ENCODE results near the gene CRIP2.

Gene CRIP2

GRCh38 chr14:105444859-105445258 is 29.8 kb upstream of the CRIP2 start:
- DNase-seq (ENCODE audit: low read depth in 2 of 2): no peak

GRCh38 chr14:105445290-105445689 is 29.3 kb upstream of the CRIP2 start:
- no peak for DNase-seq (ENCODE audit: low read depth in 2 of 2)

- no peak for DNase-seq (ENCODE audit: low read depth in 2 of 2)
Observed at GRCh38 chr14:105445901-105446845, 28.4 kb upstream of the CRIP2 start.

DNA sequence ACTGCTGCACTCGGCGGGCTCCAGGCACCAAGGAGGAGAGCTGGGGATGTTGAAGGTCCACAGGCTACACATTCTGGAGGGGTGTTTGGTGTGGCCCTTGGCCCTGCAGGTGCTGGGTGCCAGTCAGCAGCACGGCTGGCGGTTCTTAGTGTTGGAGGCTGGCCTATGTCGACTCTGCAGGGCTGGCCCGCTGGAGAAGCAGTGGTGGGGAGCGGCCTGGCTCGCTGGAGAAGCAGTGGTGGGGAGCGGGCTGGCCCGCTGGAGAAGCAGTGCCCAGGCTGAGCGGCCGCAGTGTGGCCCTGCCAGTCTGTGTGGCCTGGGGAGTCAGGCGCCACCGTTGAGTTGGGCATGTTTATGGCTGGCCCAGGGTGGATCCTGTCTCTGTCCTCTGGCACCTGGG is 27.6 kb upstream of the CRIP2 start:
- no peak for DNase-seq (ENCODE audit: low read depth in 2 of 2)

DNA sequence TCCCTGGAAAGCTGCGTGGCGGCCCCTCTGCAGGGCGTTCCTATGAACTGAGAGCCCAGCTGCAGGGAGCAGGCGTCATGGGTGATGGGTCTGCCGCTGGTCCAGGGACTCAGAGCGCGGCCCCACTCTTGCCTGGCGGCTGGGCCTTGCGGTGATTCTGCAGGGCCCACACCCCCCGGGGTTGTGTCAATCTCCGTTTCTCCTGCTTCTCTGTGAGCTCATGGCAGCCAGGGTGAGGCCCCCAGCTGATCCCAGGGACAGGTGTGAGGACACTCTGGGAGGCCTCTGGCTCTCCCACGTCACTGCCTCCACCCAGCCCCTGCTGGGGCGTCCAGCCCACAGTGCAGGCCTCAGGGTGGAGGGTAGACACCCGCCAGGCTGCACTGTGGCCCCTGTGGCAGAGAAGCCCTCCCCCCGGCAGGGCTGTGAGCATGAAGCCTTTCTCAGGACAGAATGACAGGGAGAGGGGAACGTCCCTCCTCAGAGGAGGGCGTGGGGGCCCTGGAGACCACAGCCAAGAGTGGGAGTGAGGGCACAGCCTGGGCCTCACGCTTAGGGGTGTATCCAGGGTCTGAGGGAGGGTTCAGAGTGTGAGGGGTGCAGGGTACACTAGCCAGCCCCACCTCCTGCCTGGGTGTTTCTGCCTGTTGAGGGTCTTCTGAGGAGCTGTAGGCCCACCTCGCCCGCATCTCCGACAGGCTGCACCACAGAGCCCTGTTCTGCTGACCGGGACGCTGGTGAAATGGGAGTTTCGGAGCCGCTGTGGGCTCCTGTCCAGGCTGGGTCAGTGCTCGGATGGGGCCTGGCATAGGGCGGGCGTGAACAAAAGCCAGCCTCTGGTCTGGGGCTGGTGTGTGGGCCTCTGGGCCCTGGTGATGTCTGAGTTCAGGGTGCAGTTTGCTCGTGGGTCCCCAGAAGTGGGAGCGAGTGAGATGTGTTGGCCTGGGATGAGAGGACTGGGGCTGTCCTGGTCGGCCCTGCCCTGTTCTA is 26.7 kb upstream of the CRIP2 start:
- no peak for DNase-seq (ENCODE audit: low read depth in 2 of 2)

DNA sequence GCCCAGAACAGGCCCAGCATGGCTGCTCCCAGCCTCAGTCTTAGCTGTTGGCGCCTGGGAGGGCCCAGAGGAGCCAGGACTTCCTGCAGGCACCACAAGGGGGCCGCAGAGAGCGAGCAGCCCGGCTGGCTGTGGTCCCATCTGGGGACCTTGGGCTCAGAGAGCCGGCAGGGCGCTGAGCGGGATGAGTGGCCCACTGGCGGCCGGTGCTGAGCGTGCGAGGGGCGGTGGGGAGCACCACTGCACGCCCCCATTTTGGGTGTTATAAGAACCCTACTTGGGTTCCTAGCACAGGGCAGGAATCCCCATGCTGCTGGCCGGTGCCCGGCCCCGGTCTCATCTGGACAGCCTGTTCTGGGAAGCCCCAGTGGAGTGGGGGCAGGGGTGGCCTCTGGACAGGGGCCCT is 25.9 kb upstream of the CRIP2 start:
- peak; percentile 34 to 49 for DNase-seq (ENCODE audit: low read depth in 2 of 2)

DNA sequence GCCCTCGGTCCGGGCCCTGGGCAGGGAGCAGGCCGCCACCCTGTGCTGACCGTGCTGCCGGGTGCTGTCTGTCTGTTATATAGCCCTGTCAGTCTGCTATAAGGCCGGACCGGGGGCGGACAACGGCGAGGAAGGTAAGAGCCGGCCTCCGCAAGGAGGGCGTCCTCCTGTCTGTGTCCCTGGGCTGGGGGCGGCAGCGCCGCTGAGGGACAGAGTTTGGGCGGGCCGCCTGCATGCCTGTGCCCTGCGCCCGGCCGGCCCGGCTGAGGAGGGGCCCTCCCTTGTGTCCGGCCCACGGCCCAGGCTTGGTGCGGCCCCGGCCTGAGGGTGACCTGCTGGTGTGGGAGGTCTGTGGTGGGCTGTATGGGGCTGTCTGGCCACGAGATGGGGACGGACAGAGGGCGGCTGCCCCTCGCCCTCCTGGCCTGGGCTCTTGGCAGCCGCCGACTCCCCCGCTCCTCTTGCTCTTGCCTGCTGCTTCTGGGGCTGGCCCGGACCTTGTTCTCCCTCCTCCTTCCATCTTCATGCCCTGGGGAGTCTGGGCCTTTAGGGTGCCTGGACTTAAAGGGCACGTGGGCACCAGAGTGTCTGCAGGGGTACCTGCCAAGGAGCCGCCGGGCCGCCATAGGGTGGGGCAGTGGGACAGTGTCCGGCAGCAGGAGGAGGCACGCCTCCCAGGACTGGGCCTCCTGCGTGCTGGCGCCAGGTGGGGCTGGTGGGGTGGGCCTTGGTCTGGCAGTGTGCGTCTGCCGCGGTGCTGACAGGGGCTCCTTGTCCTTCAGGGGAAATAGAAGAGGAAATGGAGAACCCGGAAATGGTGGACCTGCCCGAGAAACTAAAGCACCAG is 25.1 kb upstream of the CRIP2 start:
- no peak for DNase-seq (ENCODE audit: low read depth in 2 of 2)

DNA sequence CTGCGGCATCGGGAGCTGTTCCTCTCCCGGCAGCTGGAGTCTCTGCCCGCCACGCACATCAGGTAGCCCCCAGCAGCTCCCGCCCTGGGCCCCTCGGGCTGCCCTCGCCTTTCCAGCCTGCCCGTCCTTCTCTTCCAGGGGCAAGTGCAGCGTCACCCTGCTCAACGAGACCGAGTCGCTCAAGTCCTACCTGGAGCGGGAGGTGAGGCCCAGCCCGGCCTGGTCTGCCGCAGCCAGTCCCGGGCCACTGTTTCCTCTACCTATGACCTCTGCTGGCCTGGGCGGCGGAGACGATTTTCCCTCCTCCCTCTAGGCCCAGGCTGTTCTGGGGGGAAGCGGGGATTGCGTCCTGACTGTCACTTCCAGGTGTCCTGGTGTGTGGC is 24.5 kb upstream of the CRIP2 start:
- no peak for DNase-seq (ENCODE audit: low read depth in 2 of 2)

GRCh38 chr14:105450864-105451720 is 23.5 kb upstream of the CRIP2 start:
- no peak for DNase-seq (ENCODE audit: low read depth in 2 of 2)

GRCh38 chr14:105452963-105453362 is 21.7 kb upstream of the CRIP2 start:
- no peak for DNase-seq (ENCODE audit: low read depth in 2 of 2)

DNA sequence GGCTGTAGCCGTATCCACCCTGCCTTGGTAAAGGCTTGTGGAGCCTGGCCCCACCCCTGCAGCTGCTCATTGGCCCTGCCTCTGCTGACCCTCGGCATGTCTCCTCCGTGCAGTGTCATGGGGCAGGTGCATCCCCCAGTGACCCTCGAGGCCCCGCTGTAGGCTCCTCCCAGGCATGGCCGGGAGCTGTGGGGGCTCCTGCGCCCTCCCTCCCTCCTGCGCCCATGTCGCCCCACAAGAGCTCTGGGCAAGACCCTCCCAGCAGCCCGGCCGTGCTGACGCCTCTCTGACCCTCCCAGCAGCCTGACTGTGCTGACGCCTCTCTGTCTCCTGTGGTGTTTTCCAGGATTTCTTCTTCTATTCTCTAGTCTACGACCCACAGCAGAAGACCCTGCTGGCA is 20.8 kb upstream of the CRIP2 start:
- no peak for DNase-seq (ENCODE audit: low read depth in 2 of 2)

DNA sequence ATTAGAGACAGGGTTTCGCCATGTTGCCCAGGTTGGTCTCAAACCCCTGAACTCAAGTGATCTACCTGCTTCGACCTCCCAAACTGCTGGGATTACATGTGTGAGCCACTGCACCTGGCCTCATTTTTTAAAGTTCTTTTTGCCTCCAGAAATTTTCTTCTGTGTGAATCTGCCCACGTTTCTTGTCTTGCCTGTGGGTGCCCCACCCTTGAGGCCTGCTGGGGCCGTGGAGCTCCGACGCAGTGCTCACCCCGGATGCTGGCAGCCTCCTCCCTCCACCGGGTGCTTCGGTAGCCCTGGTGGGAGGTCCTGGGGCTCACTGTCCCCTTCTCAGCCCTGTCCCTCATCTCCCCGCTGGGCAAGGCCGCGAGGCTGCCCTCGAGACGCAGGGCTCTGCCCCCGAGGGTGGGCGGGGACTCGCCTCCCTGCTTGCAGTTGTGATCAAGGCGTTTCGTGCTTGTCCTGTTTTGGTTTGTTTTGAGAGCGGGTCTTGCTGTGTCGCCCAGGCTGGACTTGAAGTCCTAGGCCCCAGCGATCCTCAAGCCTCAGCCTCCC is 19.5 kb upstream of the CRIP2 start:
- DNase-seq (ENCODE audit: low read depth in 2 of 2): no peak

GRCh38 chr14:105455766-105456660 is 18.6 kb upstream of the CRIP2 start:
- no peak for DNase-seq (ENCODE audit: low read depth in 2 of 2)

GRCh38 chr14:105456736-105457617 is 17.6 kb upstream of the CRIP2 start:
- DNase-seq (ENCODE audit: low read depth in 2 of 2): no peak

GRCh38 chr14:105458010-105458409 is 16.6 kb upstream of the CRIP2 start:
- DNase-seq (ENCODE audit: low read depth in 2 of 2): no peak

DNA sequence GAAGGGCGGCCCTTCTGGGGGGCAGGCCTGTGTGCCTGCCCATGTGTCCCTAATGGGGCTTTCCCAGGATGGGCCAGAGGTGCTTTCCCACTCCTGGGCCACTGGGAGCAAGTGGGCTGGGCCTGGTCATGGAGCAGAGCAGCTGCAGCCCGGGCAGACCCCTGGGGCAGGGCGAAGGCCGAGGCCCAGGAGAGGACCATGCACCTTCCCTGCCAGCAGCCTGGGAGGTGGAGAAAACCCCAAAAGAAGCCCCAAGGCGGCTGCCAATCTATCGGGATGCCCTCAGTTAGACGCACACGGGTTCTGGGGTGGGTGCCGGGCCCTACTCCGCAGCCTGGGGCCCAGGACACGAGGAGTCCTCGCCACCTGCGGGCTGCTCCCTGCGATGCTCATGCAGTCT is 16.1 kb upstream of the CRIP2 start:
- no peak for DNase-seq (ENCODE audit: low read depth in 2 of 2)

DNA sequence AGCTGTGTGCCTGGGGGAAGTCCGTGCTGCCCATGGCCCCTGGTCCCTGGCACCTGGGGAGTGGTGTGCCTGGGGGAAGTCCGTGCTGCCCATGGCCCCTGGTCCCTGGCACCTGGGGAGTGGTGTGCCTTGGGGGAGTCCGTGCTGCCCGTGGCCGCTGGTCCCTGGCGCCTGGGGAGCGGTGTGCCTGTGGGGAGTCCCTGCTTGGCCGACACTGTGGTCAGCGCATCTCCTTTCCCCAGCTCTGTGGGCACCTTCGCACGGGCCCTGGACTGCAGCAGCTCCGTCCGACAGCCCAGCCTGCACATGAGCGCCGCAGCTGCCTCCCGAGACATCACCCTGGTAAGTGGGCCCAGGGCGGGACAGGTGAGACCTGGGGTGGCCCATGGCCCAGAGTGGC is 14.5 kb upstream of the CRIP2 start:
- DNase-seq (ENCODE audit: low read depth in 2 of 2): no peak

GRCh38 chr14:105460616-105461015 is 14.0 kb upstream of the CRIP2 start:
- DNase-seq (ENCODE audit: low read depth in 2 of 2): no peak
